Endothelial cell of umbilical vein (primary cell): Measurements from ENCODE around the gene RAMP1. TPM values are rescaled to one million over a fixed set of nuclear protein-coding genes. Genes with fewer than 3 reads are reported as not detected.

ENCODE experiments used
- BruUV-seq: library from RNA; stranded (reverse); fragments of 400-500 nt; replicated peaks from 2 replicates; lab custom pipeline; 2021; lab: Mats Ljungman, UMichigan
- CTCF ChIA-PET: fragments of 300-600, 350-600 bp; sonication (Branson Sonifier 250); formaldehyde crosslinking; loops from one replicate; lab custom pipeline; 2021; ENCODE audit warnings: antibody characterized with exemption, inconsistent platforms; lab: Charles Lee
- POLR2A ChIA-PET: fragments of 300-600, 350-600 bp; sonication (Branson Sonifier 250); formaldehyde crosslinking; loops from one replicate; lab custom pipeline; 2021; ENCODE audit warnings: antibody characterized with exemption, inconsistent platforms; lab: Charles Lee
- DNase-seq: peaks from one replicate; pipeline ENCODE4 v3.0.0-alpha.2; 2011; ENCODE audit warnings: low read depth, low spot score
- FAIRE-seq: peaks from 2 replicates; lab custom pipeline; 2011; peaks lifted over from hg19 to GRCh38; lab: Jason Lieb, UNC
- H2AFZ ChIP-seq: 2 replicates; pipeline ENCODE4 v1.6.0; 2012; ENCODE audit warnings: low read depth, low read length, control low read depth, inconsistent platforms
- H3K27ac ChIP-seq: 2 replicates; pipeline ENCODE4 v1.5.1; 2011; ENCODE audit warnings: low read depth, mild to moderate bottlenecking, control low read depth, low read length, moderate library complexity; ENCODE audit not compliant: insufficient read depth
- H3K27me3 ChIP-seq, 2 experiments: 2 replicates each; pipeline versions ENCODE4 v1.6.0 to v1.6.1; 2011; ENCODE audit warnings: low read length in 2 of 2, mixed read lengths in 1 of 2; ENCODE audit not compliant: control insufficient read depth in 2 of 2, insufficient read depth in 2 of 2
- H3K36me3 ChIP-seq, 2 experiments: 2 replicates in 1 of 2; 3 replicates in 1 of 2; pipeline ENCODE4 v1.5.1; 2011; ENCODE audit warnings: low read length in 2 of 2, mild to moderate bottlenecking in 1 of 2, moderate library complexity in 1 of 2; ENCODE audit not compliant: control insufficient read depth in 2 of 2, insufficient read depth in 2 of 2; ENCODE audit errors: extremely low read depth in 1 of 2
- H3K4me1 ChIP-seq: 3 replicates; pipeline ENCODE4 v1.5.1; 2011; ENCODE audit warnings: mild to moderate bottlenecking, low read length; ENCODE audit not compliant: control insufficient read depth, insufficient read depth; ENCODE audit errors: extremely low read depth
- H3K4me2 ChIP-seq: 2 replicates; pipeline ENCODE4 v1.6.1; 2011; ENCODE audit warnings: low read length, control low read depth, mixed read lengths; ENCODE audit not compliant: insufficient read depth
- H3K4me3 ChIP-seq, 3 experiments: fragments of 200-600 bp in 1 of 3; sonication (generic), shearing (Covaris generic) in 1 of 3; replicated peaks in 1 of 3; 2 replicates each; pipeline ENCODE4 v1.5.1; 2011 to 2016; ENCODE audit warnings: control low read depth in 3 of 3, low read length in 3 of 3, mild to moderate bottlenecking in 2 of 3, inconsistent platforms in 1 of 3, low read depth in 1 of 3, moderate library complexity in 1 of 3; ENCODE audit not compliant: insufficient read depth in 1 of 3
- H3K79me2 ChIP-seq: 2 replicates; pipeline ENCODE4 v1.6.0; 2012; ENCODE audit warnings: low read length, inconsistent platforms; ENCODE audit not compliant: control insufficient read depth, insufficient read depth
- H3K9ac ChIP-seq: replicated peaks from 2 replicates; pipeline ENCODE3; 2011; ENCODE audit warnings: low read length, control low read depth; ENCODE audit not compliant: insufficient read depth; ENCODE audit errors: extremely low read depth
- H3K9me1 ChIP-seq: replicated peaks from 3 replicates; pipeline ENCODE4 v1.6.0; 2011; ENCODE audit warnings: mild to moderate bottlenecking, low read length; ENCODE audit not compliant: control insufficient read depth, insufficient read depth; ENCODE audit errors: extremely low read depth
- H3K9me3 ChIP-seq: replicated peaks from 2 replicates; pipeline ENCODE4 v1.5.1; 2012; ENCODE audit warnings: low read length, inconsistent platforms; ENCODE audit not compliant: control insufficient read depth, insufficient read depth
- H4K20me1 ChIP-seq: replicated peaks from 2 replicates; pipeline ENCODE3; 2011; ENCODE audit warnings: mild to moderate bottlenecking, low read length; ENCODE audit not compliant: control insufficient read depth, insufficient read depth; ENCODE audit errors: extremely low read depth
- CTCF ChIP-seq, 2 donors: IDR thresholded peaks; 1 replicate in 1 of 2; 2 replicates in 1 of 2; pipeline ENCODE4 v1.5.1; 2011; ENCODE audit warnings: low read length in 2 of 2, mild to moderate bottlenecking in 2 of 2, moderate library complexity in 2 of 2, control low read depth in 1 of 2, inconsistent platforms in 1 of 2, low read depth in 1 of 2; ENCODE audit not compliant: insufficient read depth in 1 of 2; ENCODE audit errors: extremely low read depth in 1 of 2
- EZH2 ChIP-seq: IDR thresholded peaks from 2 replicates; pipeline ENCODE4 v1.6.1; 2012; ENCODE audit warnings: borderline replicate concordance, low read depth, mild to moderate bottlenecking, moderate library complexity, low read length, inconsistent platforms; ENCODE audit not compliant: severe bottlenecking
- FOS ChIP-seq: IDR thresholded peaks from 2 replicates; pipeline ENCODE4 v1.6.1; 2011; ENCODE audit warnings: mild to moderate bottlenecking, low read length, moderate library complexity, borderline replicate concordance; ENCODE audit not compliant: insufficient read depth
- GATA2 ChIP-seq: IDR thresholded peaks from 2 replicates; pipeline ENCODE4 v1.7.0; 2011; ENCODE audit warnings: low read depth, mild to moderate bottlenecking, moderate library complexity, mixed read lengths, low read length; ENCODE audit not compliant: insufficient read length, insufficient read depth
- JUN ChIP-seq: IDR thresholded peaks from 2 replicates; pipeline ENCODE4 v1.6.1; 2011; ENCODE audit warnings: borderline replicate concordance, low read depth; ENCODE audit not compliant: insufficient read length, insufficient read depth
- MAX ChIP-seq: IDR thresholded peaks from 2 replicates; pipeline ENCODE4 v1.6.1; 2011; ENCODE audit not compliant: insufficient read depth, insufficient read length
- MYC ChIP-seq: IDR thresholded peaks from one replicate; pipeline ENCODE4 v1.6.1; 2011; ENCODE audit warnings: mild to moderate bottlenecking, low read depth, low read length
- POLR2A ChIP-seq: IDR thresholded peaks from 2 replicates; pipeline ENCODE4 v1.6.1; 2012; ENCODE audit warnings: low read depth, mild to moderate bottlenecking, control low read depth, low read length
- POLR2AphosphoS5 ChIP-seq: IDR thresholded peaks from 2 replicates; pipeline ENCODE4 v1.6.1; 2012; ENCODE audit warnings: low read depth, mild to moderate bottlenecking, control low read depth, low read length, moderate library complexity; ENCODE audit not compliant: insufficient read depth
- dilution Hi-C: fragments of 300-500 bp; cut with MboI; formaldehyde crosslinking; loops from one replicate; pipeline ENCODE4 v1.15.0; 2019; ENCODE audit warnings: low sequenced_read_pairs; ENCODE audit not compliant: extremely low pct_ligation_motif_present
- intact Hi-C: fragments of 100-400 bp; cut with micrococcal nuclease; formaldehyde crosslinking; loops from one replicate; pipeline ENCODE4 v1.10.0; 2022
- polyA plus RNA-seq, 4 experiments: library from polyadenylated mRNA; depleted of rRNA in 3 of 4; stranded (reverse) in 3 of 4; unstranded in 1 of 4; fragments of >200 nt; gene quantifications; 2 replicates each; pipeline versions ENCODE4 v1.2.1 to v1.2.3, GENCODE V29; 2011 to 2012; ENCODE audit warnings: missing spikeins in 1 of 4
- total RNA-seq: library from RNA; stranded (reverse); gene quantifications from 2 replicates; pipeline ENCODE4 v1.2.3, GENCODE V29; 2021

The RAMP1 gene
- total and polyA plus RNA-seq, 2 donors (not counting 3 experiments of a cell fraction or from before 2014, with no cell fraction given) = 0.18 TPM; not detected in 1

- H3K36me3 ChIP-seq = no peaks in the 10 kb centered on the region
- no peaks in the 10 kb centered on the region for H3K9me3 ChIP-seq
- POLR2A ChIA-PET = no interaction called here
- no TSS peak for BruUV-seq
- intact Hi-C loops = loop anchor here (10.0 kb wide), 2 partner anchors 178 to 338 kb away; partner anchors contain the start of gene ESPNL
- H3K4me1 ChIP-seq = no peaks in the 10 kb centered on the region
- no peak for TF ChIP-seq POLR2AphosphoS5
- TF ChIP-seq CTCF (IDR thresholded peaks at IDR 0.05; ENCODE audit: extremely low read depth in 1 of 2, insufficient read depth in 1 of 2, low read depth in 1 of 2, low read length in 2 of 2) = no peak
- no peak for TF ChIP-seq JUN
- DNase-seq (no peak), FAIRE-seq (no peak)
- H4K20me1 ChIP-seq = no peaks in the 10 kb centered on the region
- no peak overlapping the region for H3K4me2 ChIP-seq
- no peak overlapping the region for H3K9ac ChIP-seq
- CTCF ChIA-PET = interaction anchor here (1.6 to 1.7 kb wide), 2 partner anchors 16 to 25 kb away, joined by 3 to 4 read pairs; no protein-coding TSS in a partner anchor
- dilution Hi-C loops = no loop called here
- no peak overlapping the region for H2AFZ ChIP-seq
- no peak overlapping the region for H3K27ac ChIP-seq
- peaks cover 0 to 2% of the 10 kb centered on the region in 2 experiments for H3K27me3 ChIP-seq
- no peak overlapping the region for H3K4me3 ChIP-seq
- no peaks in the 10 kb centered on the region for H3K9me1 ChIP-seq
- H3K79me2 ChIP-seq = no peaks in the 10 kb centered on the region
Measured at GRCh38 chr2:237927135-237927534, 67.7 kb downstream of the RAMP1 start.

DNA sequence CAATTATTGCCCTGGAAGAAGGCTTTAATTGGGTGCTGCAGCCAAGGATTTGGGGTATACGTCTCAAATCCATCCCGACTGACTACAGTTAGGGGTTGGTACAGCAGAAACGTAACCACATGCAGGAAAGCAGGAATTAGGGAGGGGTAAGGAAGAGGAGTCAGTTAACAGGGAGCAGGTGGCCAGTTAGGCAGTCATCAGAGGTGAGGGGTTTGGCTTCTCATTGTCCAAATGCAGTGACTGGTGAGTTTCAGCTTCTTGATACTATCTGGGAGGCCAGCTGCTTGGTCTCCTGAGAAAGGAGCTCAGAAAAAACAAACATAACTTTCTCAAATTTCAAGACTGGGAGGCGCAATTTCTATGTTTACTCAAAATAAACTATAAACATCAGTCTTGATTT, 68.6 kb downstream of the RAMP1 start:
- no peak for FAIRE-seq
- Histone ChIP-seq H3K36me3 (no peaks in the 10 kb centered on the region), H3K4me2 (no peak overlapping the region), H3K4me1 (no peaks in the 10 kb centered on the region), H3K27me3 (peaks cover 0 to 2% of the 10 kb centered on the region in 2 experiments), H3K79me2 (no peaks in the 10 kb centered on the region), H3K9me1 (no peaks in the 10 kb centered on the region), H3K9me3 (no peaks in the 10 kb centered on the region), H2AFZ (no peak overlapping the region), H3K4me3 (no peak overlapping the region), H3K9ac (no peak overlapping the region), H4K20me1 (no peaks in the 10 kb centered on the region), H3K27ac (no peak overlapping the region)
- TF ChIP-seq EZH2 = no peak
- no peak for TF ChIP-seq GATA2
- no peak for TF ChIP-seq FOS
- TF ChIP-seq JUN = no peak
- TF ChIP-seq MAX = no peak
- no peak for TF ChIP-seq POLR2AphosphoS5
- TF ChIP-seq CTCF (IDR thresholded peaks at IDR 0.05; ENCODE audit: extremely low read depth in 1 of 2, insufficient read depth in 1 of 2, low read depth in 1 of 2, low read length in 2 of 2) = no peak
- TF ChIP-seq MYC = no peak
- no peak for TF ChIP-seq POLR2A
- CTCF ChIA-PET = interaction anchor here (1.6 to 1.7 kb wide), 2 partner anchors 15 to 24 kb away, joined by 3 to 4 read pairs; no protein-coding TSS in a partner anchor
- intact Hi-C loops = loop anchor here (10.0 kb wide), 2 partner anchors 177 to 337 kb away; partner anchors contain the start of gene ESPNL
- BruUV-seq = no TSS peak
- no peak for DNase-seq
- POLR2A ChIA-PET = no interaction called here
- dilution Hi-C loops = no loop called here
